Fibroblast of villous mesenchyme (primary cell): ENCODE measurements around the gene RAB3D. TPM values are rescaled to one million over a fixed set of nuclear protein-coding genes. Genes with fewer than 3 reads are reported as not detected.
"Not testable (repeated sequence)": the region's sequence is repeated elsewhere in the genome, so short reads cannot be mapped to it uniquely, and the experiment has no call there.

Experiments
- DNase-seq: peaks from one replicate; pipeline ENCODE4 v3.0.0-alpha.2; 2010; ENCODE audit warnings: low read depth
- H3K4me3 ChIP-seq: 2 replicates; pipeline ENCODE4 v1.5.1; 2011; ENCODE audit warnings: low read depth, mild to moderate bottlenecking, low read length
- total RNA-seq: library from RNA; depleted of rRNA; stranded (reverse); fragments of >200 nt; gene quantifications from 2 replicates; pipeline ENCODE4 v1.2.3, GENCODE V29; 2012
- TF ChIP-seq, protein P1 (sequence below): IDR thresholded peaks from 2 replicates; pipeline ENCODE4 v1.5.1; 2012; ENCODE audit warnings: low read depth, mild to moderate bottlenecking, low read length; ENCODE audit not compliant: insufficient read depth

RAB3D gene
- total RNA-seq, 1 donor, result 9.1 TPM

DNA sequence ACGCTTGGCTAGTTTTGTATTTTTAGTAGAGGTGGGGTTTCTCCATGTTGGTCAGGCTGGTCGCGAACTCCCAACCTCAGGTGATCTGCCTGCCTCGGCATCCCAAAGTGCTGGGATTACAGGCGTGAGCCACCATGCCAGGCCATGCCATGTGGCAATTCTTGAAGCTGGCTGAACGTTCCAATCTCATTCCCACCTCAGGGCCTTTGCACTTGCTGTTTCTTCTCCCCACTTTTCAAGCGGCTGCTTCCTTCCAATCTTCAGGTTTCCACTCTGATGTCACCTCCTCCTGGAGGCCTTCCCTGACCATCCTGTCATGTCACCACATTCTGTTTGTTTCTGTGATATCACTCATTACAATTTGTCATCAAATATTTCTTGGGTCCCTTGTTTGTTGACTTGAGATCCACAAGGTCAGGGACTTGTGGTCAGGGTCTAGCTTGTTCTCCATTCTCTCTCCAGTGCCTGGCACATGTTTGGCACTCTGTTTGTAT, 40.4 kb upstream of the RAB3D start:
- H3K4me3 ChIP-seq, result no peak overlapping the region
- TF ChIP-seq, protein P1, sequence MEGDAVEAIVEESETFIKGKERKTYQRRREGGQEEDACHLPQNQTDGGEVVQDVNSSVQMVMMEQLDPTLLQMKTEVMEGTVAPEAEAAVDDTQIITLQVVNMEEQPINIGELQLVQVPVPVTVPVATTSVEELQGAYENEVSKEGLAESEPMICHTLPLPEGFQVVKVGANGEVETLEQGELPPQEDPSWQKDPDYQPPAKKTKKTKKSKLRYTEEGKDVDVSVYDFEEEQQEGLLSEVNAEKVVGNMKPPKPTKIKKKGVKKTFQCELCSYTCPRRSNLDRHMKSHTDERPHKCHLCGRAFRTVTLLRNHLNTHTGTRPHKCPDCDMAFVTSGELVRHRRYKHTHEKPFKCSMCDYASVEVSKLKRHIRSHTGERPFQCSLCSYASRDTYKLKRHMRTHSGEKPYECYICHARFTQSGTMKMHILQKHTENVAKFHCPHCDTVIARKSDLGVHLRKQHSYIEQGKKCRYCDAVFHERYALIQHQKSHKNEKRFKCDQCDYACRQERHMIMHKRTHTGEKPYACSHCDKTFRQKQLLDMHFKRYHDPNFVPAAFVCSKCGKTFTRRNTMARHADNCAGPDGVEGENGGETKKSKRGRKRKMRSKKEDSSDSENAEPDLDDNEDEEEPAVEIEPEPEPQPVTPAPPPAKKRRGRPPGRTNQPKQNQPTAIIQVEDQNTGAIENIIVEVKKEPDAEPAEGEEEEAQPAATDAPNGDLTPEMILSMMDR, result no peak
- no peak for DNase-seq

DNA sequence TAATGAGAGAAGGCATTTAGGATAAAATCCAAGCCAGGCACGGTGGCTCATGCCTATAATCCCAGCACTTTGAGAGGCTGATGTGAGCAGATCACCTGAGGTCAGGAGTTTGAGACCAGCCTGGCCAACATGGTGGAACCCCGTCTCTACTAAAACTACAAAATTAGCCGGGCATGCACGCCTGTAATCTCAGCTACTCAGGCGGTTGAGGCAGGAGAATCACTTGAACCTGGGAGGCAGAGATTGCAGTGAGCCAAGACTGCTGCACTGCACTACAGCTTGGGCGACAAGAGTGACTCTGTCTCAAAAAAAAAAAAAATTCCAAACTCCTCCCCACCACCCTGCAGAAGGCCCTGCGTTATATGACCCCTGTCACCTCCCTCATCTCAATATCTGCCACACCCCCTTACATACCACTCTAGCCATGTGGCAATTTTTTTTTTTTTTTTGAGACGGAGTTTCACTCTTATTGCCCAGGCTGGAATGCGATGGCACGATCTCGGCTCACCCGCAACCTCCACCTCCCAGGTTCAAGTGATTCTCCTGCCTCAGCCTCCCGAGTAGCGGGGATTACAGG, 39.9 kb upstream of the RAB3D start:
- not testable (repeated sequence) for H3K4me3 ChIP-seq, DNase-seq

DNA sequence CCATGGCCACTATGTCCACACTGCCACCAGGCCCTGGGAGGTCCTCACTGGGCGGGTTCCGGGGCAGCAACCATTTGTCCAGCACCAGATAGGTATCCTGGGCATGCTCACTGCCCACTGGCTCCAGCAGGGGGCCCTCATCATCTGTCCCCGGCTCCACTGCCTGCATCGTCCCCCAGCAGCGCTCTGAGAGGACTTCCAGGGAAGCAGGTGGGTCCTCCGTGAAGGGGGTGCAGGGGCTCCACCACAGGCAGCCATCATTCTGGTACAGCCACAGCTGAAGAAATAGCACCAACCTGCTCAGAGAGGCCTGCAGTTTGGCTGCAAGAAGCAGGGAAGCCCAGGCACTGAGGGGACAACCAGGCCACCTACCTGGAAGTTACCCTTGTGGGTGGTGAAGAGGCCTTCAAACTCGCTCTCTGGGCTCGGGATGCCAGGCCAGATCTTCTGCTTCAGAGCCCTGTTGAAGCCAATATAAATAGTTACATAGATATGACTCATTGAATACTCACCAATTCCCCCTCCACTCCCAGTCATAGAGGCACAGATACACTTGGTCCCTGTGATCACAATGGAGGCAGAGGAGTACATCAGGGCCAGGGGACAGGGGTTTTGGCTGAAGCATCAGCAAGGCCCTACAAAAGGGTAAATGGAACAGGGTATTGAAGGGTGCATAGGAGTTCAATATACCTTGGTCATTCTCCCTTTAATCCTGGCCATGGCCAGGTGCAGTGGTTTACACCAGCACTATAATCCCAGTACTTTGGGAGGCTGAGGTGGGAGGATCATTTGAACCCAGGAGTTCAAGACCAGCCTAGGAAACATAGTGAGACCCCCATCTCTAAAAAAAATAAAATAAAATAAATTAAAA, 39.1 kb upstream of the RAB3D start:
- H3K4me3 ChIP-seq, result no peak overlapping the region
- TF ChIP-seq, protein P1, result peak; percentile 77
- peak; percentile 37 for DNase-seq

DNA sequence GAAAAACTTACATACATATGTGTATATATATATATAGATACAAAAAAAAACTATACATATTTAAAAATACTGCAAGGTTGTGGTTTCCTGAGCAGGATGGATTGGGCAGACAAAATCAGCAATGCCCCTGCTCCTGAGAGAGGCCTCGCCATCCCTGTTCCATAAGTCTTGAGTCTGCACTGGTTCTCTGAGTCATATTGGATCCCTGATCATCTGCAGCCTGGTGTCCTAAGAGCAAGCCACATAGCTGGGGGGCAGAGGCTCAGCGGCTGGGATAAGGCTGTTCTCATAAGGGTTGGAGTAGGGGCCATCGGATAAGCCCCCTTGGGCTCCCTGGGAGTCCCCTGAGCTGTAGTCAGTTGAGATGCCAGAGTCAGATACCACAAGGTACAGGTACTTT, 38.3 kb upstream of the RAB3D start:
- DNase-seq, result no peak
- no peak overlapping the region for H3K4me3 ChIP-seq
- TF ChIP-seq, protein P1, result no peak

DNA sequence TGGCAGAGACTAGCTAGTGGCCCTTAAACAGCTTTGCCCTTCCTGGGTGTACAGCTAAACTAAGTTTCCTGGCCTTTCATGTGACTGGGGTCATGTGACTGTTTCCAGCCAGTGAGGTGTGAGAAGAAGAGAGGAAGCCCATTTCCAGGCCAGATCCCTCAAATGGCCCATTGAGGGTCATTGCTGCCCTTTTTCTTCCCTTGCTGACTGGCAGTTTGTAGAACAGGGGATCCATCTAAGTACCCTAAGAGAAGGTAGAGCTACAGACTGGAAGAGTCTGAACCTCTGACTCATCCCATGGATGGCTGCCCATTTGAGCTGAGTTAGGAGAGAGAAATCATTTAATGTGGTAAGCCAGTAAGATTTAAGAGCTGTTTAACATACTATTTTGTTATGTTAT, 37.8 kb upstream of the RAB3D start:
- no peak overlapping the region for H3K4me3 ChIP-seq
- peak; percentile 85 for DNase-seq
- TF ChIP-seq, protein P1, result no peak

DNA sequence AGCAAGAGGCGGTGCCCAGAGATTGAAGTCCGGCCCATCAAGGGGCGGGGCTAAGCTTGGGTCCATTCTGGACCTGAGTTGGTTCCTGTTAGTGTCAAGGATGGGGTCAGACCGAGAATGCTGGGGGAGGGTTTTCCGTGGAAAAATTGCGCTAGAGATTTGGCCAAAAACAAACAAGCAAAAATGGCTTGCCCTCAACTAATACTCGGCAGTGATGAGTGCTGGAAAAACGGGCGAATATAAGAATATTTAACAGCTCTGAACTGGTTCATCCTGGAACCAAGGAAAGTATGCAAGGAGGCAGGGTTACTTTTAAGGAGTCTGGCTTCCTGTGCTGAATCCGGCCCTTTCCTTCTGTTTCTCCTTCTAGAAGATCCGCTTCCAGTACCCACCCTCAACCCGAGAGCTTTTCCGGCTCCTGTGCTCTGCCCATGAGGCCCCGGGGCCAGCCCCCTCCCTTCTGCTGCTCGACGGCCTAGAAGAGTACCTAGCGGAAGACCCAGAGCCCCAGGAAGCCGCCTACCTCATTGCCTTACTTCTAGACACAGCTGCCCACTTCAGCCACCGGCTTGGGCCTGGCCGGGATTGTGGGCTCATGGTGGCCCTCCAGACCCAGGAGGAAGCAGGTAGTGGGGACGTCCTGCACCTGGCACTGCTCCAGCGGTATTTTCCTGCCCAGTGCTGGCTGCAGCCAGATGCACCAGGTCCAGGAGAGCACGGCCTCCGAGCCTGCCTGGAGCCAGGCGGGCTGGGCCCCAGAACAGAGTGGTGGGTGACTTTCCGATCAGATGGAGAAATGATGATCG, 35.9 kb upstream of the RAB3D start:
- H3K4me3 ChIP-seq, result peak overlapping the region; percentile 75
- TF ChIP-seq, protein P1, result no peak
- no peak for DNase-seq
